B cell (primary cell): ENCODE measurements around the gene C17orf50.

Source experiments
- CTCF ChIP-seq: fragments of 200-600 bp; IDR thresholded peaks from one replicate; pipeline ENCODE4 v1.8.0; 2022; ENCODE audit warnings: antibody characterized with exemption, mild to moderate bottlenecking
- EZH2 ChIP-seq: IDR thresholded peaks from 2 replicates; pipeline ENCODE4 v1.6.1; 2012; ENCODE audit warnings: borderline replicate concordance, low read depth, mild to moderate bottlenecking, moderate library complexity, low read length; ENCODE audit not compliant: insufficient read depth, poor library complexity, severe bottlenecking

GRCh38 chr17:35748979-35749378 lies 11.7 kb upstream of the C17orf50 start:
- TF ChIP-seq EZH2: no peak
- no peak for TF ChIP-seq CTCF
